Measurements from ENCODE around the gene DGCR6L. TPM values are rescaled to one million over a fixed set of nuclear protein-coding genes. Genes with fewer than 3 reads are reported as not detected.
"Not testable (repeated sequence)": the region's sequence is repeated elsewhere in the genome, so short reads cannot be mapped to it uniquely, and the experiment has no call there.

The DGCR6L gene
- total RNA-seq, 1 donor from 2014 or later = 39.8 TPM

- Histone ChIP-seq H3K9me3 (no peaks in the 10 kb centered on the region), H3K27me3 (no peaks in the 10 kb centered on the region), H3K4me1 (peaks cover 19% of the 10 kb centered on the region), H3K4me3 (no peak overlapping the region), H3K27ac (no peak overlapping the region), H3K36me3 (no peaks in the 10 kb centered on the region)
- TF ChIP-seq POLR2AphosphoS5 (IDR thresholded peaks at IDR 0.05; ENCODE audit: insufficient read depth in 1 of 2, low read depth in 1 of 2) = no peak
- TF ChIP-seq, protein P1, sequence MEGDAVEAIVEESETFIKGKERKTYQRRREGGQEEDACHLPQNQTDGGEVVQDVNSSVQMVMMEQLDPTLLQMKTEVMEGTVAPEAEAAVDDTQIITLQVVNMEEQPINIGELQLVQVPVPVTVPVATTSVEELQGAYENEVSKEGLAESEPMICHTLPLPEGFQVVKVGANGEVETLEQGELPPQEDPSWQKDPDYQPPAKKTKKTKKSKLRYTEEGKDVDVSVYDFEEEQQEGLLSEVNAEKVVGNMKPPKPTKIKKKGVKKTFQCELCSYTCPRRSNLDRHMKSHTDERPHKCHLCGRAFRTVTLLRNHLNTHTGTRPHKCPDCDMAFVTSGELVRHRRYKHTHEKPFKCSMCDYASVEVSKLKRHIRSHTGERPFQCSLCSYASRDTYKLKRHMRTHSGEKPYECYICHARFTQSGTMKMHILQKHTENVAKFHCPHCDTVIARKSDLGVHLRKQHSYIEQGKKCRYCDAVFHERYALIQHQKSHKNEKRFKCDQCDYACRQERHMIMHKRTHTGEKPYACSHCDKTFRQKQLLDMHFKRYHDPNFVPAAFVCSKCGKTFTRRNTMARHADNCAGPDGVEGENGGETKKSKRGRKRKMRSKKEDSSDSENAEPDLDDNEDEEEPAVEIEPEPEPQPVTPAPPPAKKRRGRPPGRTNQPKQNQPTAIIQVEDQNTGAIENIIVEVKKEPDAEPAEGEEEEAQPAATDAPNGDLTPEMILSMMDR (IDR thresholded peaks at IDR 0.05) = no peak
- TF ChIP-seq POLR2A (IDR thresholded peaks at IDR 0.05) = no peak
- peak; percentile 67 to 74 for DNase-seq (ENCODE audit: extremely low spot score in 2 of 2)
- intact Hi-C loops (cut with DNase I) = no loop called here
Measured at GRCh38 chr22:20312396-20313191, 7.3 kb downstream of the DGCR6L start.

- H3K27ac ChIP-seq; intact Hi-C loops (cut with DNase I); DNase-seq (ENCODE audit: extremely low spot score in 2 of 2); H3K36me3 ChIP-seq; H3K4me3 ChIP-seq; H3K9me3 ChIP-seq; H3K4me1 ChIP-seq; H3K27me3 ChIP-seq: not testable (repeated sequence)
Measured at GRCh38 chr22:20311249-20312062, 8.4 kb downstream of the DGCR6L start.

GRCh38 chr22:20310773-20311172 lies 9.1 kb downstream of the DGCR6L start:
- H3K36me3 ChIP-seq; H3K4me1 ChIP-seq; H3K27me3 ChIP-seq; H3K9me3 ChIP-seq; H3K4me3 ChIP-seq; H3K27ac ChIP-seq; DNase-seq (ENCODE audit: extremely low spot score in 2 of 2); intact Hi-C loops (cut with DNase I): not testable (repeated sequence)

GRCh38 chr22:20310180-20310579 lies 9.7 kb downstream of the DGCR6L start:
- H3K4me3 ChIP-seq; intact Hi-C loops (cut with DNase I); H3K9me3 ChIP-seq; H3K27me3 ChIP-seq; H3K36me3 ChIP-seq; H3K27ac ChIP-seq; DNase-seq (ENCODE audit: extremely low spot score in 2 of 2); H3K4me1 ChIP-seq: not testable (repeated sequence)

DNA sequence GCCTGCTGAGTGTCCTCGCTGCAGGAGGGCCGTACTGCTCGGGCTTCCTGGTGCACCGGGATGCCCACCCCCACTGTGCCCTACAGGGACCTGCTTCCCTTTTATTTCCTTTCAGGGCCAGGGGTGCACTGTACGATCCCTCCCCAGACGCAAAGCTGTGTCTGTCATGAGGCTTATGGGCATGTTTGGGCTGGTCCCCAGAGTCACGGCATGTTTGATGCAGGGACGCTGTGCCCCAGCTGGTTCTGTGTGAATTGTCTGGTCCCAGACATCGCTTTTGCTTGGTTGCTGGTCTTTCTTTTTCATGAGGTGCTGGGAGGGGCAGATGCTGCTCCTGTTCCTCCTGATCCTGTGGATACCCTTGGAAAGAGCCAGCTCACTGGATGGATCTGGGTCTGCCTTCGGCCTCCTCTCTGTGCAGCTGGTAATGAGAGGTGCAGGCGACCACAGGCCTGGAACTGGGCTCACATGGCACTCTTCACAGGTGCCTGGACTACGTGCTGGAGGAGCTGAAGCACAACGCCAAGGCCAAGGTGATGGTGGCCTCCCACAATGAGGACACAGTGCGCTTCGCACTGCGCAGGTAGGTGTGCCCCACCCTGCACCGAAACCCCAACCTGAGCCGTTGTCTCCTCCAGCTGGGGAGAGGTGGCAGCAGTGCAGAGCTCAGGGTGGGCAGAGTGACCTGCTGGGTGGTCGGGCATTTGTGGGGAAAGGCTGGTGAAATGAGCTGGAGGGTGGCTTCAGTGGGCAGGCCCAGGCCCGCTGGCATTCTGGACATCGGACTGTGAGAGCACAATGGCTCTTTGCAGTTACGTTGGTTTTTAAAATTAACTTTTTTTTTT lies 10.8 kb downstream of the DGCR6L start:
- H3K4me3 ChIP-seq; H3K27ac ChIP-seq; DNase-seq (ENCODE audit: extremely low spot score in 2 of 2); H3K4me1 ChIP-seq; H3K36me3 ChIP-seq; intact Hi-C loops (cut with DNase I); H3K9me3 ChIP-seq; H3K27me3 ChIP-seq: not testable (repeated sequence)

GRCh38 chr22:20307448-20308447 lies 12.1 kb downstream of the DGCR6L start:
- H3K9me3 ChIP-seq; H3K36me3 ChIP-seq; H3K4me1 ChIP-seq; intact Hi-C loops (cut with DNase I); DNase-seq (ENCODE audit: extremely low spot score in 2 of 2); H3K27me3 ChIP-seq; H3K4me3 ChIP-seq; H3K27ac ChIP-seq: not testable (repeated sequence)

DNA sequence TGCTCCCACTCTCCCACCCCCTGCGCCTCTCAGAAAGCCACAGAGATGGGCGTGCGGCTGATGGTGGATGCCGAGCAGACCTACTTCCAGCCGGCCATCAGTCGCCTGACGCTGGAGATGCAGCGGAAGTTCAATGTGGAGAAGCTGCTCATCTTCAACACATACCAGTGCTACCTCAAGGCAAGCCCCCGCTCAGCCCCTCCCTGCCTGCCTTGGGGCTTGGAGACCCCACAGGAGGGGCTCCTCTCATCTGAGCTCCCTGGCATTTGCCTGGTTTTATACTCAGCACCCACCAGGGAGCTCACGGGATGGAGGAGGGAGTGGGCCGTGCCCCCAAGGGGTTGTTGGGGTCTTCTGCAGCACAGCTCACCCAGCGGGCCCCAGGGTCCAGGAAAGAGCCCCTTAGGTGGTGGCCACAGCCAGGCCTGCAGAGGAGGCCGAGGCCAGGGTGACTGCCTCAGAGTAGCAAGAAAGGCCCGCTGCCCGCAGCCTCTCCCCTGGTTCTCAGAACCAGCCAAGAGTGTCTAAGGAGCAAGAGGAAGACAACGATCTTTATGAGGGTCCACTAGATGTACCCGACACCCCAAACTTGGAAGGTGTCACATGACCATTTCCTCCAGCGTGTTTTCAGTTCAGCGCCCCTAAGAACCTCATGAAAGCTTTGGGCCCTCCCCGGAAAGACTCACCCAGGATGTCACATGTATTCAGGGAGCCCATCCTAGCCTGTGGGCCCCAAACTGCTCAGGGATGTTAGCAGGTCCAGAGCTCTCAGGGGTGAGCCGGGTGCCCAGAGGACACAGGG lies 13.0 kb downstream of the DGCR6L start:
- intact Hi-C loops (cut with DNase I); H3K9me3 ChIP-seq; H3K4me1 ChIP-seq; H3K4me3 ChIP-seq; H3K36me3 ChIP-seq; H3K27ac ChIP-seq; DNase-seq (ENCODE audit: extremely low spot score in 2 of 2); H3K27me3 ChIP-seq: not testable (repeated sequence)
